Superior temporal gyrus (tissue), 1 donor: Measurements from ENCODE around the gene MRS2.

Experiments used
- DNase-seq: peaks from one replicate; pipeline ENCODE4 v3.0.0-alpha.2; 2016; ENCODE audit errors: extremely low spot score

The MRS2 gene

GRCh38 chr6:24472181-24472580, 69.4 kb downstream of the MRS2 start:
- no peak for DNase-seq
